GM10248 (cell line): ENCODE data around the gene HSD11B2.

Source experiments
- CTCF ChIA-PET: fragments of 300-600 bp; sonication (Branson Sonifier 250); formaldehyde crosslinking; extraction: SDS; loops from one replicate; lab custom pipeline; 2021; ENCODE audit warnings: antibody characterized with exemption; lab: Yijun Ruan, JAX
- POLR2A ChIA-PET: fragments of 350-650 bp; sonication (Branson Sonifier 250); formaldehyde crosslinking; extraction: SDS; loops from one replicate; lab custom pipeline; 2020; ENCODE audit warnings: antibody characterized with exemption; lab: Yijun Ruan, JAX
- DNase-seq: peaks from one replicate; pipeline ENCODE4 v3.0.0; 2012; ENCODE audit errors: extremely low spot score
- TF ChIP-seq, protein P1 (sequence below): IDR thresholded peaks from 2 replicates; pipeline ENCODE4 v1.5.1; 2012; ENCODE audit warnings: mild to moderate bottlenecking, low read depth; ENCODE audit errors: extremely low read depth, missing control alignments, control extremely low read depth

HSD11B2 gene

DNA sequence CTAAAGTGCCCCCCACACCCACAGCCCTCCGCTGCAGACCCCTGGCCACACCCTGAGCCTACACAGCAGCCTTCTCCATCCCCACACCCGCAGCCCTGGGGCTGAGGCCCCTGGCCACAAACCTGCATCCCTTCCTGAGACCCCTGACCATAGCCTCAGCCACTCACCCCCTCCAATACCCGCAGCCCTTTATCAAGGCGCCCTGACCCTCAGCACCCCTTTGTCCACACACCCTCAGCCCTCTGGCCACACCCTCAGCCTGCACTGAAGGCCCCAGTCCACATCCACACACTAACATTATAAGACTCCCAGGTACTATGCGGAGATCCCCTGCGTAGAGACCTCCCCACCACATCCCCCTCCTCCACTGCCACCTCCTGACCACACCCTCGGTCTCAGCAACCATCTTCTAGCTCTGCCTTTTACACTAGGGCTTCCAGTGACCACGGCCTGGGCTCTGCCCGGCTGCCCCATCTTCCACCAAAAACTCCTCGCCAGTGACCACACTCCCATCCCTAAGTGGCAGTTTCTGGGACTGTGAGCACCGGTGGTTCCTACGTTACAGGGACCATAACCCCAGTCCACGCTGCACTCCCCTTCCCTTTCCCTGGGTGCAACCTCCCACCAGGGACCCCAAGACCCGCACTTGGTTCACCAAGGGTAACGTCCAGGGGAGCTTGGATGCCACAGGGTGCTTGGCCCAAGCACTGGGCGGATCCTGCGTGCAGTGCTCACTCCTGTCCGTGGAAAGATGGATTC, 38.4 kb upstream of the HSD11B2 start:
- TF ChIP-seq, protein P1, sequence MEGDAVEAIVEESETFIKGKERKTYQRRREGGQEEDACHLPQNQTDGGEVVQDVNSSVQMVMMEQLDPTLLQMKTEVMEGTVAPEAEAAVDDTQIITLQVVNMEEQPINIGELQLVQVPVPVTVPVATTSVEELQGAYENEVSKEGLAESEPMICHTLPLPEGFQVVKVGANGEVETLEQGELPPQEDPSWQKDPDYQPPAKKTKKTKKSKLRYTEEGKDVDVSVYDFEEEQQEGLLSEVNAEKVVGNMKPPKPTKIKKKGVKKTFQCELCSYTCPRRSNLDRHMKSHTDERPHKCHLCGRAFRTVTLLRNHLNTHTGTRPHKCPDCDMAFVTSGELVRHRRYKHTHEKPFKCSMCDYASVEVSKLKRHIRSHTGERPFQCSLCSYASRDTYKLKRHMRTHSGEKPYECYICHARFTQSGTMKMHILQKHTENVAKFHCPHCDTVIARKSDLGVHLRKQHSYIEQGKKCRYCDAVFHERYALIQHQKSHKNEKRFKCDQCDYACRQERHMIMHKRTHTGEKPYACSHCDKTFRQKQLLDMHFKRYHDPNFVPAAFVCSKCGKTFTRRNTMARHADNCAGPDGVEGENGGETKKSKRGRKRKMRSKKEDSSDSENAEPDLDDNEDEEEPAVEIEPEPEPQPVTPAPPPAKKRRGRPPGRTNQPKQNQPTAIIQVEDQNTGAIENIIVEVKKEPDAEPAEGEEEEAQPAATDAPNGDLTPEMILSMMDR = no peak
- ChIA-PET POLR2A (no interaction called here), CTCF (interaction anchor here (0.6 kb wide), 1 partner anchor 11 kb away, joined by 3 read pairs; no protein-coding TSS in a partner anchor)
- DNase-seq = peak; percentile 12

DNA sequence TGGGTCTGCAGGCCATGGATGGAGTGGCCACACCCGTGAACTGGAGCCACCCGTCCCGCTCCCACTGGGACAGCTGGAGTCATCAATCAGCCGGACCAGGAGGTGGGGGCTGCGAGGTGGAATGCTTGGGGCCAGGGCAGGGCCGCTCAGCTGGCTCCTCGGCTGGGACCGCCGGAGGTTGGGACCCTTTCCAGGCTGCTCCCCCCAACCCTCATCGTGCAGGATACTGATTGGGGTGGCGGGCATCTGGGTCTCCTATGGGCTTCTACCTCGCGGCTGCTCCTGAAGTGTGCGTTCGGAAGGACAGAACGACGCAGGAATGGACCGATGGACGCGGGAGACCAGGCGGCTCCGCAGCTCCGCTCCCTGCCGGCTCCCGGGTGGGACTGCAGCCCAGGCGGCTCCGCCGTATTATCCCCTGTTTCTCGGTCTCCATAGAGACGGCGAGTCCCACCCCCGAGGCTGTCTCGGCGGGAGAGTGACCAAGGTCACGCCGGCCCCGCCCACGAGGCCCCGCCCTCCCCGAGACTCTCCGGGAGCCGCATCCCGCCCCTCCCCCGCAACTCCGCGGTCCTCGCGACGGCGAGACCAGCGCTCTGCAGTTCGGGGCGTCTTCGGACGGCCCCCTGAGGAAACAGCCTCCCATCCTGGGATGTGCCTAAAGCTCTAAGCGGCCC, 37.7 kb upstream of the HSD11B2 start, which contains the start of gene TPPP3:
Gene TPPP3 (minus strand): TSS at position 388 of the 677 bp plus-strand sequence. CDS start 2,387 bp downstream, outside the sequence.
- CTCF ChIA-PET = interaction anchor here (0.6 to 1.5 kb wide), 3 partner anchors 12 to 115 kb away, joined by 3 to 4 read pairs (median 3); no protein-coding TSS in a partner anchor
- DNase-seq = no peak
- POLR2A ChIA-PET = no interaction called here
- TF ChIP-seq, protein P1 = no peak

DNA sequence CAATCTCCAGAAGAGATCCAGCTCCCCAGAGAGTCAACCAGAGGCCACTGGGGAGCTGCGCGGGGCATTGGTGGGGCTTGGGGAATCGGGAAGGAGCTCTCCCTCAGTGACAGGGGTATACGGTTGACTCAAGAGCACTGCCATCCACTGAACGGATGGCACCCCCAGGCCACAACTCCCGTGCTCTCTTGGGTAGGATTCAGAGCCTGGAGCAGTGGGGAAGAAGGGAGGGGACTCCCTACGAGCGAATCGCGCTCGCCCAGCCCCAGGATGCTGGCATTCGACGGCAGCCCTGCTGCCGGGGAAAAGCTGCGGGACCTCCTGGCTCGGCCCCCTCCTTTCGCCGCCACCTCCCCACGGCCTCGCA, 37.1 kb upstream of the HSD11B2 start:
- DNase-seq = no peak
- CTCF ChIA-PET = interaction anchor here (1.3 to 1.5 kb wide), 2 partner anchors 41 to 115 kb away, joined by 3 to 4 read pairs; no protein-coding TSS in a partner anchor
- TF ChIP-seq, protein P1 = no peak
- POLR2A ChIA-PET = no interaction called here

DNA sequence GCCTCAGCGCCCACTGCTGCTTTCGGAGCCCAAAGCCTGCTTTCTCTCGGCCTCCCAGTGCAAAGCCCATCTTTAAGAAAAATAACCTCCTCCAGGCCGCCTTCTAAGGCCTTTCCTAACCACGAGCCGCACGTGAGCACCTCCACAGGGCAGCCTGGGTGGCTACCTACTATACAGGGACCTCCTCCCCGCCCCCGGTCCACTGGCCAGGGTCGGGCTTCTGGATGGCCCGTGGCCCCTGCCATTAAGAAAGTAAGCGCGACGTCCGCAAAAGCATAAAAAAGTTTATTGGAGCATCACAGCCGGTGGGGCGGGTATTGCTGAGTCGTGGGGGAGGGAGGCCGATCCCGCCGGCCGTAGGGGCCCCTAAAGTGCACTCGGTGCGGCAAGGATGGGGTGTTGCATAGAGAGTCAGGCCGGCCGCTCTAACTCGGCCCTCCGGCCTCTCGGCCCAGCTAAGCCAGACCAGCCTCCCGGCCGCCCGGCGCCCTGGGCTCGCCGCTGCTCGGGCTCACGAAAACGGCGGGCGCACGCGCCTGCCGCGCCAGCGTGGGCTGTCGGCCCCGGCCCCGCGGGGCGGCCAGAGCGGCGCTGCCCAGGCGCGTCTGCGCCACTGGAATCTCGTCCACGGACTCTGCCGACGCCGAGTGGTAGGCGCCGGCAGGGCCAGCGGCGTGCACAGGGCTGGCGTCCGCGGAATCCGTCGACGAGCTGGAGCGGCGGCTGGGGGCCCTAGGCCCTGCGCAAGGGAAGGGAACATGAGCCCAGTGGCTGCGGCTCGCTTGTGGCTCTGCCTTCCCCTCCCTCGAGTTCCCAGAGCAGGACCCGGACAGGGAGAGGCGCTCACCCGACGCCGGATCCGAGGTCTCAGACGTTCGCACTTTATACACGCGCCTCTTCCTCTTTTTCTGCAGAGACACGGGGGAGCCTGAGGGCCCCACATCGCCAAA, 36.5 kb upstream of the HSD11B2 start:
- DNase-seq = no peak
- ChIA-PET CTCF (interaction anchor here (1.3 to 1.5 kb wide), 2 partner anchors 42 to 116 kb away, joined by 3 to 4 read pairs; no protein-coding TSS in a partner anchor), POLR2A (no interaction called here)
- TF ChIP-seq, protein P1 = no peak

DNA sequence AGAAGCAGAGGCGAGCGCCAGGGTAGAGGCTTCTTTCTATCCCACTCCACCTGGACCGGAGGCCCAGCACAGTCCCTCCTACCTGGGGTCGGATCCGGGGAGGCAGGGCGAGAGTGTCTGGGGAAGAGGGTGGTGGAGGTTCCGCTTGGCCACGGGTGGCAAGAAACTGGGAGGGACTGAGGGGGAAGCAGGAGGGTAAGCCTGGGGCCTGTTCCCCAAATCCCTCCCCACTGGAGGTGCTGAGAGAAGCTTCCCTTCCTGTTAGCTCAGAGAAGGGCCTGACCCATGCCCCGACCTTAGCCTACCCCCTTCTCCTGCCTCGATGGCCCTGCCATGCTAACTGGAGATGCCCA, 35.8 kb upstream of the HSD11B2 start:
- ChIA-PET POLR2A (no interaction called here), CTCF (no interaction called here)
- no peak for DNase-seq
- TF ChIP-seq, protein P1 = no peak
